Measurements from ENCODE around the gene ATXN1. TPM values are rescaled to one million over a fixed set of nuclear protein-coding genes. Genes with fewer than 3 reads are reported as not detected.

Gene ATXN1
- total RNA-seq, 1 donor from 2014 or later: 9.1 TPM

GRCh38 chr6:16783509-16783908, 22.2 kb upstream of the ATXN1 start:
- no peak for DNase-seq (ENCODE audit: low read depth in 2 of 2)

- DNase-seq (ENCODE audit: low read depth in 2 of 2): no peak
Observed at GRCh38 chr6:16782278-16782677, 21.0 kb upstream of the ATXN1 start.

- DNase-seq (ENCODE audit: low read depth in 2 of 2): no peak
Observed at GRCh38 chr6:16781348-16782169, 20.3 kb upstream of the ATXN1 start.

GRCh38 chr6:16778521-16778920, 17.3 kb upstream of the ATXN1 start:
- no peak for DNase-seq (ENCODE audit: low read depth in 2 of 2)

- DNase-seq (ENCODE audit: low read depth in 2 of 2): no peak
Observed at GRCh38 chr6:16777794-16778193, 16.5 kb upstream of the ATXN1 start.

GRCh38 chr6:16776394-16777017, 15.2 kb upstream of the ATXN1 start:
- DNase-seq (ENCODE audit: low read depth in 2 of 2): no peak

- no peak for DNase-seq (ENCODE audit: low read depth in 2 of 2)
Observed at GRCh38 chr6:16774437-16774836, 13.2 kb upstream of the ATXN1 start.

GRCh38 chr6:16773362-16773761, 12.1 kb upstream of the ATXN1 start:
- no peak for DNase-seq (ENCODE audit: low read depth in 2 of 2)

- DNase-seq (ENCODE audit: low read depth in 2 of 2): peak; percentile 77 to 87
Observed at GRCh38 chr6:16770701-16771569, 9.7 kb upstream of the ATXN1 start.

- peak in 1 of 2 donors; percentile 74 for DNase-seq (ENCODE audit: low read depth in 2 of 2)
Observed at GRCh38 chr6:16769986-16770376, 8.7 kb upstream of the ATXN1 start.

GRCh38 chr6:16769131-16769985, 8.1 kb upstream of the ATXN1 start:
- peak in 1 of 2 donors; percentile 96 for DNase-seq (ENCODE audit: low read depth in 2 of 2)

- no peak for DNase-seq (ENCODE audit: low read depth in 2 of 2)
Observed at GRCh38 chr6:16768477-16768830, 7.2 kb upstream of the ATXN1 start.

GRCh38 chr6:16767765-16768476, 6.7 kb upstream of the ATXN1 start:
- DNase-seq (ENCODE audit: low read depth in 2 of 2): no peak

GRCh38 chr6:16766836-16767745, 5.8 kb upstream of the ATXN1 start:
- DNase-seq (ENCODE audit: low read depth in 2 of 2): no peak

- DNase-seq (ENCODE audit: low read depth in 2 of 2): peak in 1 of 2 donors; percentile 92
Observed at GRCh38 chr6:16766043-16766536, 4.8 kb upstream of the ATXN1 start.

GRCh38 chr6:16765235-16765634, 4.0 kb upstream of the ATXN1 start:
- DNase-seq (ENCODE audit: low read depth in 2 of 2): no peak

GRCh38 chr6:16764188-16764950, 3.1 kb upstream of the ATXN1 start:
- peak; percentile 55 to 77 for DNase-seq (ENCODE audit: low read depth in 2 of 2)

Measured in lung microvascular endothelial cell (primary cell).